ENCODE data around the gene CPE.

GRCh38 chr4:165418073-165418472, 39.3 kb downstream of the CPE start:
- TF ChIP-seq, protein P1, sequence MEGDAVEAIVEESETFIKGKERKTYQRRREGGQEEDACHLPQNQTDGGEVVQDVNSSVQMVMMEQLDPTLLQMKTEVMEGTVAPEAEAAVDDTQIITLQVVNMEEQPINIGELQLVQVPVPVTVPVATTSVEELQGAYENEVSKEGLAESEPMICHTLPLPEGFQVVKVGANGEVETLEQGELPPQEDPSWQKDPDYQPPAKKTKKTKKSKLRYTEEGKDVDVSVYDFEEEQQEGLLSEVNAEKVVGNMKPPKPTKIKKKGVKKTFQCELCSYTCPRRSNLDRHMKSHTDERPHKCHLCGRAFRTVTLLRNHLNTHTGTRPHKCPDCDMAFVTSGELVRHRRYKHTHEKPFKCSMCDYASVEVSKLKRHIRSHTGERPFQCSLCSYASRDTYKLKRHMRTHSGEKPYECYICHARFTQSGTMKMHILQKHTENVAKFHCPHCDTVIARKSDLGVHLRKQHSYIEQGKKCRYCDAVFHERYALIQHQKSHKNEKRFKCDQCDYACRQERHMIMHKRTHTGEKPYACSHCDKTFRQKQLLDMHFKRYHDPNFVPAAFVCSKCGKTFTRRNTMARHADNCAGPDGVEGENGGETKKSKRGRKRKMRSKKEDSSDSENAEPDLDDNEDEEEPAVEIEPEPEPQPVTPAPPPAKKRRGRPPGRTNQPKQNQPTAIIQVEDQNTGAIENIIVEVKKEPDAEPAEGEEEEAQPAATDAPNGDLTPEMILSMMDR (IDR thresholded peaks at IDR 0.05; ENCODE audit: low read depth, low read length, missing input control) = no peak
- no peak for TF ChIP-seq ZBTB33 (IDR thresholded peaks at IDR 0.05)
- TF ChIP-seq REST (IDR thresholded peaks at IDR 0.05) = no peak
- no peak for TF ChIP-seq YY1 (IDR thresholded peaks at IDR 0.05)
- TF ChIP-seq JUND (IDR thresholded peaks at IDR 0.05) = no peak
- TF ChIP-seq TAF1 (conservative IDR thresholded peaks at IDR 0.05) = no peak
